GM23338 (cell line): ENCODE data around the gene PAXX. TPM values are rescaled to one million over a fixed set of nuclear protein-coding genes. Genes with fewer than 3 reads are reported as not detected.

Experiments used
- ATAC-seq: fragments of 200-7000 bp; cut with Tn5 transposase; 3 replicates; pipeline ENCODE4 v1.9.1; 2020
- DNase-seq: peaks from one replicate; pipeline ENCODE4 v3.0.0-alpha.2; 2015; ENCODE audit warnings: low spot score
- H2AFZ ChIP-seq: fragments of 200-600 bp; sonication (generic); 2 replicates; pipeline ENCODE4 v1.8.0; 2016; ENCODE audit warnings: antibody characterized with exemption, mild to moderate bottlenecking, moderate library complexity
- H3F3A ChIP-seq: fragments of 200-600 bp; sonication (generic); replicated peaks from 2 replicates; pipeline ENCODE4 v1.8.0; 2017; ENCODE audit warnings: antibody characterized with exemption, mixed run types, low read depth
- H3K27ac ChIP-seq: fragments of 200-600 bp; sonication (generic); 2 replicates; pipeline ENCODE4 v1.6.1; 2016; ENCODE audit warnings: low read depth
- H3K27me3 ChIP-seq: fragments of 200-600 bp; sonication (generic); 2 replicates; pipeline ENCODE4 v1.8.0; 2016; ENCODE audit warnings: mild to moderate bottlenecking, mixed run types, moderate library complexity; ENCODE audit not compliant: insufficient read depth
- H3K36me3 ChIP-seq: fragments of 200-600 bp; sonication (generic); 2 replicates; pipeline ENCODE4 v1.8.0; 2016; ENCODE audit warnings: mild to moderate bottlenecking; ENCODE audit not compliant: insufficient read depth
- H3K4me1 ChIP-seq: fragments of 200-600 bp; sonication (generic); 2 replicates; pipeline ENCODE4 v1.8.0; 2016; ENCODE audit warnings: mild to moderate bottlenecking, moderate library complexity; ENCODE audit not compliant: insufficient read depth
- H3K4me2 ChIP-seq: fragments of 200-600 bp; sonication (generic); 2 replicates; pipeline ENCODE4 v1.7.1; 2017; ENCODE audit warnings: mixed run types
- H3K4me3 ChIP-seq: fragments of 200-600 bp; sonication (generic); 2 replicates; pipeline ENCODE4 v1.6.1; 2016; ENCODE audit warnings: mixed run types
- H3K79me2 ChIP-seq: fragments of 200-600 bp; sonication (generic); replicated peaks from 2 replicates; pipeline ENCODE4 v1.8.0; 2017; ENCODE audit warnings: mild to moderate bottlenecking; ENCODE audit not compliant: insufficient read depth
- H3K9me2 ChIP-seq: fragments of 200-600 bp; sonication (generic); 2 replicates; pipeline ENCODE4 v1.8.0; 2017; ENCODE audit not compliant: insufficient read depth
- H4K20me1 ChIP-seq: fragments of 200-600 bp; sonication (generic); replicated peaks from 2 replicates; pipeline ENCODE4 v1.8.0; 2017; ENCODE audit warnings: mild to moderate bottlenecking; ENCODE audit not compliant: insufficient read depth
- H3K27ac Mint-ChIP-seq: 2 replicates; pipeline ENCODE4 v1.8.0; 2020; ENCODE audit warnings: inconsistent platforms, mild to moderate bottlenecking, moderate library complexity, mixed read lengths
- H3K27me3 Mint-ChIP-seq: 3 replicates; pipeline ENCODE4 v1.8.0; 2022; ENCODE audit warnings: low read depth, mild to moderate bottlenecking, moderate library complexity, mixed read lengths, inconsistent platforms; ENCODE audit not compliant: insufficient read depth, poor library complexity
- H3K36me3 Mint-ChIP-seq: 3 replicates; pipeline ENCODE4 v1.8.0; 2021; ENCODE audit warnings: low read depth, mild to moderate bottlenecking, inconsistent platforms, moderate library complexity, mixed read lengths
- H3K4me1 Mint-ChIP-seq: 3 replicates; pipeline ENCODE4 v1.8.0; 2020; ENCODE audit warnings: mild to moderate bottlenecking, inconsistent platforms, mixed read lengths
- H3K4me3 Mint-ChIP-seq: 3 replicates; pipeline ENCODE4 v1.8.0; 2021; ENCODE audit warnings: moderate library complexity, mild to moderate bottlenecking, inconsistent platforms, mixed read lengths
- H3K9me3 Mint-ChIP-seq: 3 replicates; pipeline ENCODE4 v1.8.0; 2020; ENCODE audit warnings: moderate library complexity, mild to moderate bottlenecking, inconsistent platforms, mixed read lengths
- CREB1 ChIP-seq: fragments of 250-450 bp; sonication (Bioruptor Pico); IDR thresholded peaks from 2 replicates; pipeline ENCODE4 v1.5.0; 2020; ENCODE audit warnings: low read depth, mild to moderate bottlenecking, moderate library complexity
- CTCF ChIP-seq, 2 experiments: fragments of 200-600 bp in 1 of 2; sonication (generic) in 1 of 2; conservative IDR thresholded peaks; 2 replicates each; pipeline versions ENCODE4 v1.5.1 to v1.6.1; 2016 to 2017; ENCODE audit warnings: antibody characterized with exemption in 2 of 2, low read depth in 2 of 2, mild to moderate bottlenecking in 2 of 2, moderate library complexity in 1 of 2
- ETS1 ChIP-seq: IDR thresholded peaks from 2 replicates; pipeline ENCODE4 v1.6.1; 2016; ENCODE audit warnings: antibody characterized with exemption
- EZH2 ChIP-seq: fragments of 200-600 bp; sonication (generic); IDR thresholded peaks from one replicate; pipeline ENCODE4 v1.8.0; 2017; ENCODE audit warnings: antibody characterized with exemption, mild to moderate bottlenecking, low read depth; ENCODE audit not compliant: unreplicated experiment
- EZH2phosphoT487 ChIP-seq: fragments of 200-600 bp; sonication (generic); IDR thresholded peaks from one replicate; pipeline ENCODE4 v1.8.1; 2018; ENCODE audit warnings: antibody characterized with exemption; ENCODE audit not compliant: unreplicated experiment
- JUNB ChIP-seq: IDR thresholded peaks from one replicate; pipeline ENCODE4 v1.6.1; 2016; ENCODE audit warnings: antibody characterized with exemption; ENCODE audit not compliant: unreplicated experiment
- NANOG ChIP-seq: IDR thresholded peaks from 2 replicates; pipeline ENCODE4 v1.6.1; 2016; ENCODE audit warnings: antibody characterized with exemption, borderline replicate concordance
- POLR2AphosphoS5 ChIP-seq: IDR thresholded peaks from 2 replicates; pipeline ENCODE4 v1.6.1; 2016; ENCODE audit warnings: antibody characterized with exemption, low read depth
- REST ChIP-seq: IDR thresholded peaks from one replicate; pipeline ENCODE4 v1.6.1; 2018; ENCODE audit warnings: antibody characterized with exemption; ENCODE audit not compliant: unreplicated experiment
- STAT1 ChIP-seq: IDR thresholded peaks from one replicate; pipeline ENCODE4 v1.6.1; 2016; ENCODE audit warnings: antibody characterized with exemption; ENCODE audit not compliant: unreplicated experiment
- ZNF114 ChIP-seq: fragments of 250-450 bp; sonication (Bioruptor Pico); IDR thresholded peaks from 2 replicates; pipeline ENCODE4 v1.5.0; 2020; ENCODE audit warnings: mild to moderate bottlenecking, moderate library complexity
- ZNF331 ChIP-seq: fragments of 250-450 bp; sonication (Bioruptor Pico); IDR thresholded peaks from 2 replicates; pipeline ENCODE4 v1.5.0; 2020; ENCODE audit warnings: low read depth, mild to moderate bottlenecking, moderate library complexity
- ZNF462 ChIP-seq: fragments of 250-450 bp; sonication (Bioruptor Pico); IDR thresholded peaks from 2 replicates; pipeline ENCODE4 v1.5.0; 2020; ENCODE audit warnings: mild to moderate bottlenecking, moderate library complexity
- polyA plus RNA-seq: library from polyadenylated mRNA; unstranded; fragments of >200 nt; fragmentation: Nextera tagmentation; extraction: Ambion mirVana; gene quantifications from 2 replicates; pipeline ENCODE4 v1.2.1, GENCODE V29; 2016
- total RNA-seq: library from RNA; depleted of rRNA; stranded (reverse); fragments of >200 nt; shearing (Covaris generic); gene quantifications from 2 replicates; pipeline ENCODE4 v1.2.3, GENCODE V29; 2014

Gene PAXX
- total and polyA plus RNA-seq, 2 experiments from 2014 or later, result 71.5 to 86.0 TPM

GRCh38 chr9:136951541-136952320, 40.5 kb upstream of the PAXX start, which contains the start of gene LCN12:
Gene LCN12, plus strand, starts transcription at chr9:136952273. Its CDS starts 55 bp downstream, at chr9:136952328.
- Mint-ChIP-seq H3K4me1 (peaks cover 6% of the 10 kb centered on the region; the same call in 2 of the 3 replicates), H3K9me3 (peaks cover 3% of the 10 kb centered on the region; the same call in 2 of the 3 replicates), H3K27me3 (peaks cover 4% of the 10 kb centered on the region), H3K4me3 (no peak within 1 kb of the TSS), H3K27ac (no peak within 1 kb of the TSS), H3K36me3 (no peaks in the 10 kb centered on the region; the same call in 2 of the 3 replicates)
- H4K20me1 ChIP-seq, result no peaks in the 10 kb centered on the region
- H3F3A ChIP-seq, result no peaks in the 10 kb centered on the region; the same call in 1 of the 2 replicates
- peaks cover 9% of the 10 kb centered on the region for H3K4me1 ChIP-seq
- no peak for DNase-seq
- no peaks in the 10 kb centered on the region for H3K27me3 ChIP-seq
- 0 out of 2 replicates have a peak, but pooled peaks cover 6% of the 10 kb centered on the region for H3K9me2 ChIP-seq
- no peak for TF ChIP-seq ZNF462 (CRISPR knock-in tag)
- TF ChIP-seq ZNF114 (CRISPR knock-in tag), result no peak
- no peak for TF ChIP-seq EZH2
- no peak for TF ChIP-seq REST
- no peak for TF ChIP-seq JUNB
- TF ChIP-seq NANOG, result no peak
- TF ChIP-seq EZH2phosphoT487, result no peak
- no peak for TF ChIP-seq ETS1
- no peak for TF ChIP-seq CREB1 (CRISPR knock-in tag)
- no peak for TF ChIP-seq CTCF (conservative IDR thresholded peaks at IDR 0.05; ENCODE audit: low read depth in 2 of 2)
- no peak for TF ChIP-seq POLR2AphosphoS5
- no peak for TF ChIP-seq ZNF331 (CRISPR knock-in tag)
- TF ChIP-seq STAT1, result no peak
- H3K36me3 ChIP-seq, result no peaks in the 10 kb centered on the region
- H3K79me2 ChIP-seq, result no peaks in the 10 kb centered on the region
- no peak for ATAC-seq
- H3K4me3 ChIP-seq, result no peak within 1 kb of the TSS
- no peak within 1 kb of the TSS for H2AFZ ChIP-seq
- no peak within 1 kb of the TSS for H3K4me2 ChIP-seq
- H3K27ac ChIP-seq, result no peak within 1 kb of the TSS
